Karpas-422 (cell line): ENCODE measurements around the gene ATOX1. TPM values are rescaled to one million over a fixed set of nuclear protein-coding genes. Genes with fewer than 3 reads are reported as not detected.
A peak's percentile ranks its signal among the peaks of the same experiment; 100 is the strongest.

ENCODE experiments used
- DNase-seq: peaks from one replicate; pipeline ENCODE4 v3.0.0-alpha.2; 2015
- H2AFZ ChIP-seq: fragments of 200-600 bp; sonication (generic); 2 replicates; pipeline ENCODE4 v1.6.1; 2014; ENCODE audit warnings: antibody characterized with exemption, low read length, mixed read lengths
- H3K27ac ChIP-seq: fragments of 200-600 bp; sonication (generic); 2 replicates; pipeline ENCODE4 v1.5.1; 2014; ENCODE audit warnings: mild to moderate bottlenecking, low read length, moderate library complexity
- H3K27me3 ChIP-seq: fragments of 200-600 bp; sonication (generic); 2 replicates; pipeline ENCODE4 v1.6.1; 2014; ENCODE audit warnings: low read length, mixed read lengths
- H3K36me3 ChIP-seq: fragments of 200-600 bp; sonication (generic); 2 replicates; pipeline ENCODE4 v1.6.1; 2014; ENCODE audit warnings: low read length, mixed read lengths; ENCODE audit not compliant: insufficient read depth
- H3K4me1 ChIP-seq: fragments of 200-600 bp; sonication (generic); 2 replicates; pipeline ENCODE4 v1.6.1; 2014; ENCODE audit warnings: mild to moderate bottlenecking, low read length, mixed read lengths
- H3K4me2 ChIP-seq: fragments of 200-600 bp; sonication (generic); 2 replicates; pipeline ENCODE4 v1.6.1; 2014; ENCODE audit warnings: low read length, low read depth, mild to moderate bottlenecking; ENCODE audit not compliant: poor library complexity, severe bottlenecking
- H3K4me3 ChIP-seq: fragments of 200-600 bp; sonication (generic); 2 replicates; pipeline ENCODE4 v1.5.1; 2014; ENCODE audit warnings: mild to moderate bottlenecking, antibody characterized with exemption, low read length, mixed read lengths
- H3K79me2 ChIP-seq: fragments of 200-600 bp; sonication (generic); 2 replicates; pipeline ENCODE4 v1.6.1; 2014; ENCODE audit warnings: mild to moderate bottlenecking, low read length, mixed read lengths
- H3K9ac ChIP-seq: fragments of 200-600 bp; sonication (generic); 2 replicates; pipeline ENCODE4 v1.6.0; 2014; ENCODE audit warnings: low read length
- H3K9me2 ChIP-seq: fragments of 200-600 bp; sonication (generic), shearing (Covaris generic); replicated peaks from 2 replicates; pipeline ENCODE4 v1.6.0; 2014; ENCODE audit warnings: mild to moderate bottlenecking, low read length, moderate library complexity; ENCODE audit not compliant: insufficient read depth
- H3K9me3 ChIP-seq: fragments of 300-700, 200-600 bp; sonication (generic); 2 replicates; pipeline ENCODE4 v1.6.1; 2014; ENCODE audit warnings: low read length, mixed read lengths
- H4K20me1 ChIP-seq: fragments of 200-600 bp; sonication (generic); 2 replicates; pipeline ENCODE4 v1.6.1; 2014; ENCODE audit warnings: mild to moderate bottlenecking, antibody characterized with exemption, low read length, low read depth; ENCODE audit not compliant: insufficient read depth
- total RNA-seq: library from RNA; depleted of rRNA; stranded (reverse); fragments of >200 nt; shearing (Covaris generic); gene quantifications from 2 replicates; pipeline ENCODE4 v1.2.3, GENCODE V29; 2014; ENCODE audit warnings: low replicate concordance; rRNA removed

ATOX1 gene, protein sequence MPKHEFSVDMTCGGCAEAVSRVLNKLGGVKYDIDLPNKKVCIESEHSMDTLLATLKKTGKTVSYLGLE
- 104 and 114 TPM in 2 replicates for total RNA-seq

DNA sequence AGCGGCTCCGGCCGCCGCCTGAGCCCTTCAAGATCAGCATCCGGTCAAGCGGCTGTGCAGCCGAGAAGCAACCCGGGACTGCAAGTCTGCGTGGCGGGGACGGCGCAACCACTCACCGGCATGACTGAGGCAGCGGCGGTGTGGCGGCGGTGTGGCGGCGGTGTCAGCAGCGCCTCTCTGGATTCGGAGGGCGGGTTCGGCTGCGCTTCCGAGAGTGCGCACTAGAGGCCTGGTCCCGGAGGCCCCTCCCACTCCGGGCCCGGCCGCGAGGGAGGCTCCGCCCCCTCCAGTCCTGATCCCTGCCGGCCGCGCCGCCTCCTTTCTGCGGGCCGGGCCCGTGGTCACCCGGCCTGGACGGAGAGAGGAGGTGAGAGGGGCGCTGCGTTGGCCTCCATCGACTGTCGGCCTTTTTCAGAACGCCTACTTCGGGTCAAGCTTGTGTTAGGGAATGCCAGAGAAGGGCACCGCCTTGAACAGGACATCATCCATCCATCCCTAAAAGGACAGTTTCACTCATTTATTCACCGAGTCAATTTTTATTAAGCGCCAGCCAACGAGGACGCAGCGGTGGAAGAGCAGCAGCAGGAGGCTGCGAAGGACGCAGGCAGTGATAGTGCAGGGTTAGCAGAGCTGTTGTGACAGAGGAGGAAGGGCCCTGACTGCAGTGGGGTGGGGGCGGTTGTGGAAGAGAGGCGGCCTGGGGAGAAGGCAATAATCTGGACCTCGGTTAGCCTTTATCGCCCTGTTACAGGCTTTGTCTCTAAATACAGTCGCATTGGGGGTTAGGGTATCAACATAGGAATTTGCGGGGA is at the start of gene ATOX1:
Gene ATOX1, minus strand, starts transcription at position 202 of the 812 bp plus-strand sequence. Its CDS starts 80 bp downstream, at position 122.
- Histone ChIP-seq H4K20me1 (no peaks in the 10 kb centered on the region), H3K4me2 (peak within 1 kb of the TSS; percentile 93), H3K9me2 (no peaks in the 10 kb centered on the region), H3K79me2 (peaks cover 46% of the 10 kb centered on the region), H2AFZ (peak within 1 kb of the TSS; percentile 97), H3K36me3 (no peaks in the 10 kb centered on the region), H3K27ac (peak within 1 kb of the TSS; percentile 34; the same call in 1 of the 2 replicates), H3K9ac (peak within 1 kb of the TSS; percentile 95), H3K9me3 (no peaks in the 10 kb centered on the region), H3K4me3 (peak within 1 kb of the TSS; percentile 94), H3K4me1 (peaks cover 23% of the 10 kb centered on the region), H3K27me3 (no peaks in the 10 kb centered on the region)
- DNase-seq = peak; percentile 96

- DNase-seq = no peak
- Histone ChIP-seq H3K4me3 (no peak overlapping the region), H3K79me2 (peaks cover 81% of the 10 kb centered on the region), H3K27me3 (no peaks in the 10 kb centered on the region), H3K36me3 (peaks cover 92% of the 10 kb centered on the region), H2AFZ (no peak overlapping the region), H4K20me1 (no peaks in the 10 kb centered on the region), H3K4me2 (no peak overlapping the region), H3K9ac (no peak overlapping the region), H3K9me2 (no peaks in the 10 kb centered on the region), H3K27ac (no peak overlapping the region), H3K9me3 (no peaks in the 10 kb centered on the region), H3K4me1 (peaks cover 16% of the 10 kb centered on the region)
Measured at GRCh38 chr5:151805414-151806223, 47.2 kb upstream of the ATOX1 start.

- DNase-seq = no peak
Measured at GRCh38 chr5:151800532-151800931, 42.1 kb upstream of the ATOX1 start.

GRCh38 chr5:151799407-151799806 is 41.0 kb upstream of the ATOX1 start:
- no peak for DNase-seq
- Histone ChIP-seq H3K9ac (no peak overlapping the region), H3K9me3 (no peaks in the 10 kb centered on the region), H3K27ac (no peak overlapping the region), H3K9me2 (no peaks in the 10 kb centered on the region), H3K36me3 (peaks cover 92% of the 10 kb centered on the region), H3K4me2 (no peak overlapping the region), H2AFZ (no peak overlapping the region), H4K20me1 (peaks cover 14% of the 10 kb centered on the region), H3K79me2 (peaks cover 85% of the 10 kb centered on the region), H3K27me3 (no peaks in the 10 kb centered on the region), H3K4me1 (peaks cover 6% of the 10 kb centered on the region; the same call in 1 of the 2 replicates), H3K4me3 (no peak overlapping the region)

More at GRCh38 chr5:151800532-151800931, 42.1 kb upstream of the ATOX1 start:
- H3K79me2 ChIP-seq = peaks cover 84% of the 10 kb centered on the region
- no peaks in the 10 kb centered on the region for H3K27me3 ChIP-seq
- H3K36me3 ChIP-seq = peaks cover 92% of the 10 kb centered on the region
- no peak overlapping the region for H3K27ac ChIP-seq
- H4K20me1 ChIP-seq = peaks cover 14% of the 10 kb centered on the region
- no peak overlapping the region for H3K4me3 ChIP-seq
- H3K9ac ChIP-seq = no peak overlapping the region
- H3K9me3 ChIP-seq = no peaks in the 10 kb centered on the region
- peaks cover 15% of the 10 kb centered on the region for H3K4me1 ChIP-seq
- H3K4me2 ChIP-seq = no peak overlapping the region
- no peaks in the 10 kb centered on the region for H3K9me2 ChIP-seq
- H2AFZ ChIP-seq = no peak overlapping the region

DNA sequence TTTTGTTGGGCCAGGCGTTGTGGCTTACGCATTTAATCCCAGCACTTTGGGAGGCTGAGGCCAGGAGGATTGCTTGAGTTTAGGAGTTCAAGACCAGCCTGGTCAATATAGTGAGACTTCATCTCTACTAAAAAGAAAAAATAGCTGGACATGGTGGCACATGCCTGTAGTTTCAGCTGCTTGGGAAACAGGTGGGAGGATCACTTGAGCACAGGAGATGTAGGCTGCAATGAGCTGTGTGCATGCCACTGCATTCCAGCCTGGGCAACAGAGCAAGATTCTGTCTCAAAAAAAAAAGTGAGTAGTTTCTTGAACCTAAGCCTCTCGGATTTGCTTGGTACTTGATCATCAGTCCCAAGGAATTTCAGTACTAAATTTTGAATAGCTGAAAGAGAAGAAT is 40.2 kb upstream of the ATOX1 start:
- no peak overlapping the region for H3K4me2 ChIP-seq
- H3K36me3 ChIP-seq = peaks cover 92% of the 10 kb centered on the region
- no peaks in the 10 kb centered on the region for H3K4me1 ChIP-seq
- no peaks in the 10 kb centered on the region for H3K9me2 ChIP-seq
- no peak for DNase-seq
- H2AFZ ChIP-seq = no peak overlapping the region
- H3K79me2 ChIP-seq = peaks cover 85% of the 10 kb centered on the region
- no peaks in the 10 kb centered on the region for H3K9me3 ChIP-seq
- H3K9ac ChIP-seq = no peak overlapping the region
- H3K27me3 ChIP-seq = no peaks in the 10 kb centered on the region
- no peak overlapping the region for H3K4me3 ChIP-seq
- peaks cover 14% of the 10 kb centered on the region for H4K20me1 ChIP-seq
- H3K27ac ChIP-seq = no peak overlapping the region

GRCh38 chr5:151795426-151795825 is 37.0 kb upstream of the ATOX1 start:
- H3K9me2 ChIP-seq = no peaks in the 10 kb centered on the region
- peaks cover 34% of the 10 kb centered on the region for H4K20me1 ChIP-seq
- H3K4me2 ChIP-seq = no peak overlapping the region
- H3K9ac ChIP-seq = no peak overlapping the region
- H3K4me3 ChIP-seq = no peak overlapping the region
- H3K79me2 ChIP-seq = peaks cover 97% of the 10 kb centered on the region
- H3K27ac ChIP-seq = no peak overlapping the region
- H2AFZ ChIP-seq = no peak overlapping the region
- DNase-seq = no peak
- H3K4me1 ChIP-seq = no peaks in the 10 kb centered on the region
- H3K9me3 ChIP-seq = no peaks in the 10 kb centered on the region
- H3K27me3 ChIP-seq = no peaks in the 10 kb centered on the region
- peaks cover 93% of the 10 kb centered on the region for H3K36me3 ChIP-seq

DNA sequence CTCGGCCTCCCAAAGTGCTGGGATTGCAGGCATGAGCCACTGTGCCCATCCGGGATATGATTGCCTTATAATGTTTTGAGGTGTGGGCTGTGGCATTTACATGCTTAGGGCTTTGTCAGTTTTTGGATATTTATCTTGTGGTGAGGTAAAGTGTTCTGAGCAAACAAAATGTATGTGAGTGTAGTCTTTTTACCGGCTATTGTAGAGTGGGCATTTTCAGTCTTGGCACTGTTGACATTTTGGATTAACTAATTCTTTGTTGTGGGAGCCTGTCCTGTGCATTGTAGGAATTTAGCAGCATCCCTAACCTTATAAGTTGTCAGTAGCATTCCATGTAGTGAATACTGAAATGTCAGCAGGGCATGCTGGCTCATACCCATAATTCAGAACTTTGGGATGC is 34.9 kb upstream of the ATOX1 start:
- Histone ChIP-seq H2AFZ (no peak overlapping the region), H3K9me2 (no peaks in the 10 kb centered on the region), H3K36me3 (peaks cover 90% of the 10 kb centered on the region), H3K4me2 (no peak overlapping the region), H3K27me3 (no peaks in the 10 kb centered on the region), H3K27ac (no peak overlapping the region), H4K20me1 (peaks cover 33% of the 10 kb centered on the region), H3K4me1 (no peaks in the 10 kb centered on the region), H3K9ac (no peak overlapping the region), H3K9me3 (no peaks in the 10 kb centered on the region), H3K79me2 (peaks cover 98% of the 10 kb centered on the region), H3K4me3 (no peak overlapping the region)
- DNase-seq = no peak

- H4K20me1 ChIP-seq = peaks cover 58% of the 10 kb centered on the region
- peaks cover 68% of the 10 kb centered on the region for H3K36me3 ChIP-seq
Measured at GRCh38 chr5:151787817-151788216, 29.4 kb upstream of the ATOX1 start.

More at GRCh38 chr5:151787817-151788216, 29.4 kb upstream of the ATOX1 start:
- H3K9ac ChIP-seq = no peak overlapping the region
- H3K4me1 ChIP-seq = peaks cover 6% of the 10 kb centered on the region; the same call in 1 of the 2 replicates
- no peaks in the 10 kb centered on the region for H3K9me3 ChIP-seq
- DNase-seq = no peak
- H3K79me2 ChIP-seq = peaks cover 99% of the 10 kb centered on the region
- no peak overlapping the region for H2AFZ ChIP-seq
- no peaks in the 10 kb centered on the region for H3K27me3 ChIP-seq
- H3K9me2 ChIP-seq = no peaks in the 10 kb centered on the region
- H3K27ac ChIP-seq = no peak overlapping the region
- no peak overlapping the region for H3K4me2 ChIP-seq
- no peak overlapping the region for H3K4me3 ChIP-seq
